T-helper 17 cell (primary cell): ENCODE measurements around the gene OR52W1. TPM values are rescaled to one million over a fixed set of nuclear protein-coding genes. Genes with fewer than 3 reads are reported as not detected.

Experiments used
- ATAC-seq: fragments of 150-1000 bp; cut with Tn5 transposase; 2 replicates; pipeline ENCODE4 v1.10.0; 2021; ENCODE audit warnings: mild to moderate bottlenecking, moderate library complexity
- DNase-seq, 3 donors: peaks; one replicate each; pipeline versions ENCODE4 v3.0.0 to v3.0.0-alpha.2; 2020 to 2021
- H3K9me3 ChIP-seq: one replicate; pipeline ENCODE4 v1.7.0; 2013; ENCODE audit warnings: low read length, mild to moderate bottlenecking; ENCODE audit not compliant: control insufficient read depth, poor library complexity, severe bottlenecking
- H3K27ac Mint-ChIP-seq: one replicate; pipeline ENCODE4 v1.8.0; 2022; ENCODE audit warnings: mild to moderate bottlenecking, moderate library complexity, mixed read lengths
- H3K27me3 Mint-ChIP-seq: one replicate; pipeline ENCODE4 v1.8.0; 2022; ENCODE audit warnings: mixed read lengths
- H3K36me3 Mint-ChIP-seq: one replicate; pipeline ENCODE4 v1.8.0; 2022; ENCODE audit warnings: low read depth, mixed read lengths
- H3K4me1 Mint-ChIP-seq: one replicate; pipeline ENCODE4 v1.8.0; 2022; ENCODE audit warnings: mild to moderate bottlenecking, mixed read lengths
- H3K4me3 Mint-ChIP-seq: one replicate; pipeline ENCODE4 v1.8.0; 2022; ENCODE audit warnings: mild to moderate bottlenecking, moderate library complexity, mixed read lengths
- total RNA-seq, 4 donors: library from RNA in 2 of 4; stranded (reverse) in 2 of 4; gene quantifications; one replicate each; pipeline ENCODE4 v1.2.3 and lab custom pipeline; 2022 to 2026

The OR52W1 gene
- total RNA-seq (not detected), total RNA-seq (lab: John Stamatoyannopoulos, UW) (0 reads per million in 2 donors)

GRCh38 chr11:6199174-6199810 is at the start of gene OR52W1:
TSS of gene OR52W1 (plus strand) at chr11:6199224. CDS start at chr11:6199224, 0 bp downstream.
- H3K4me3 Mint-ChIP-seq, result no peak within 1 kb of the TSS
- ATAC-seq, result no peak

GRCh38 chr11:6151117-6151516 is 47.9 kb upstream of the OR52W1 start:
- Mint-ChIP-seq H3K36me3 (no peaks in the 10 kb centered on the region), H3K4me1 (no peaks in the 10 kb centered on the region)
- ATAC-seq, result no peak

More at GRCh38 chr11:6199174-6199810, at the start of gene OR52W1:
- H3K27ac Mint-ChIP-seq, result no peak within 1 kb of the TSS
- DNase-seq, result no peak
- no peaks in the 10 kb centered on the region for H3K36me3 Mint-ChIP-seq
- no peaks in the 10 kb centered on the region for H3K27me3 Mint-ChIP-seq
- peaks cover 30% of the 10 kb centered on the region for H3K4me1 Mint-ChIP-seq
- H3K9me3 ChIP-seq, result no peaks in the 10 kb centered on the region

GRCh38 chr11:6152126-6152525 is 46.9 kb upstream of the OR52W1 start:
- ATAC-seq (no peak), DNase-seq (no peak)
- no peaks in the 10 kb centered on the region for H3K4me1 Mint-ChIP-seq
- H3K9me3 ChIP-seq, result no peaks in the 10 kb centered on the region
- H3K4me3 Mint-ChIP-seq, result no peak overlapping the region
- H3K27ac Mint-ChIP-seq, result no peak overlapping the region
- peaks cover 12% of the 10 kb centered on the region for H3K27me3 Mint-ChIP-seq
- H3K36me3 Mint-ChIP-seq, result no peaks in the 10 kb centered on the region

More at GRCh38 chr11:6151117-6151516, 47.9 kb upstream of the OR52W1 start:
- H3K27ac Mint-ChIP-seq, result no peak overlapping the region
- no peak overlapping the region for H3K4me3 Mint-ChIP-seq
- DNase-seq, result no peak
- H3K9me3 ChIP-seq, result no peaks in the 10 kb centered on the region
- H3K27me3 Mint-ChIP-seq, result peaks cover 7% of the 10 kb centered on the region

- Mint-ChIP-seq H3K27ac (no peak overlapping the region), H3K27me3 (peaks cover 23% of the 10 kb centered on the region), H3K36me3 (no peaks in the 10 kb centered on the region), H3K4me3 (no peak overlapping the region), H3K4me1 (no peaks in the 10 kb centered on the region)
- no peaks in the 10 kb centered on the region for H3K9me3 ChIP-seq
- ATAC-seq (no peak), DNase-seq (no peak)
These were observed 42.2 kb upstream of the OR52W1 start for GRCh38 chr11:6156628-6157359.

- no peaks in the 10 kb centered on the region for H3K4me1 Mint-ChIP-seq
- no peak within 1 kb of the TSS for H3K4me3 Mint-ChIP-seq
- peaks cover 2% of the 10 kb centered on the region for H3K36me3 Mint-ChIP-seq
- no peaks in the 10 kb centered on the region for H3K27me3 Mint-ChIP-seq
- ATAC-seq (no peak), DNase-seq (no peak)
- no peaks in the 10 kb centered on the region for H3K9me3 ChIP-seq
- no peak within 1 kb of the TSS for H3K27ac Mint-ChIP-seq
These were observed 28.8 kb upstream of the OR52W1 start, which contains the start of gene OR52B2 for GRCh38 chr11:6170226-6170625. TSS of gene OR52B2 (minus strand) at chr11:6170326. CDS start at chr11:6170326, 0 bp downstream.

- no peak for DNase-seq
- Mint-ChIP-seq H3K27ac (no peak overlapping the region), H3K27me3 (no peaks in the 10 kb centered on the region), H3K36me3 (no peaks in the 10 kb centered on the region), H3K4me3 (no peak overlapping the region), H3K4me1 (peaks cover 8% of the 10 kb centered on the region)
- H3K9me3 ChIP-seq, result no peaks in the 10 kb centered on the region
- ATAC-seq, result no peak
These were observed 23.6 kb upstream of the OR52W1 start for GRCh38 chr11:6175440-6175839.

- ATAC-seq (peak; percentile 12), DNase-seq (no peak)
- H3K4me3 Mint-ChIP-seq, result no peak overlapping the region
- no peaks in the 10 kb centered on the region for H3K36me3 Mint-ChIP-seq
- H3K27me3 Mint-ChIP-seq, result no peaks in the 10 kb centered on the region
- H3K4me1 Mint-ChIP-seq, result peaks cover 7% of the 10 kb centered on the region
- H3K27ac Mint-ChIP-seq, result no peak overlapping the region
- no peaks in the 10 kb centered on the region for H3K9me3 ChIP-seq
These were observed 7.3 kb upstream of the OR52W1 start for GRCh38 chr11:6191742-6192141.

GRCh38 chr11:6194065-6194581 is 4.9 kb upstream of the OR52W1 start:
- Mint-ChIP-seq H3K36me3 (no peaks in the 10 kb centered on the region), H3K4me1 (peaks cover 9% of the 10 kb centered on the region), H3K27ac (no peak overlapping the region), H3K27me3 (no peaks in the 10 kb centered on the region), H3K4me3 (no peak overlapping the region)
- H3K9me3 ChIP-seq, result no peaks in the 10 kb centered on the region
- DNase-seq, result no peak
- ATAC-seq, result no peak

- Mint-ChIP-seq H3K4me1 (peaks cover 15% of the 10 kb centered on the region), H3K27me3 (no peaks in the 10 kb centered on the region), H3K27ac (no peak overlapping the region), H3K36me3 (no peaks in the 10 kb centered on the region), H3K4me3 (no peak overlapping the region)
- no peaks in the 10 kb centered on the region for H3K9me3 ChIP-seq
- ATAC-seq (peak; percentile 36), DNase-seq (no peak)
These were observed 2.6 kb upstream of the OR52W1 start for GRCh38 chr11:6196396-6196795.

- no peaks in the 10 kb centered on the region for H3K27me3 Mint-ChIP-seq
- H3K4me3 Mint-ChIP-seq, result no peak overlapping the region
- H3K9me3 ChIP-seq, result no peaks in the 10 kb centered on the region
- H3K4me1 Mint-ChIP-seq, result peaks cover 15% of the 10 kb centered on the region
- no peak for ATAC-seq
- no peak for DNase-seq
- H3K36me3 Mint-ChIP-seq, result no peaks in the 10 kb centered on the region
- H3K27ac Mint-ChIP-seq, result no peak overlapping the region
These were observed 1.4 kb upstream of the OR52W1 start for GRCh38 chr11:6197466-6198200.

GRCh38 chr11:6200975-6201374 is 2.0 kb downstream of the OR52W1 start:
- H3K27me3 Mint-ChIP-seq, result no peaks in the 10 kb centered on the region
- H3K4me3 Mint-ChIP-seq, result peak overlapping the region; percentile 50
- H3K9me3 ChIP-seq, result no peaks in the 10 kb centered on the region
- H3K27ac Mint-ChIP-seq, result peak overlapping the region; percentile 35
- peaks cover 3% of the 10 kb centered on the region for H3K36me3 Mint-ChIP-seq
- DNase-seq (no peak), ATAC-seq (no peak)
- H3K4me1 Mint-ChIP-seq, result peaks cover 39% of the 10 kb centered on the region

GRCh38 chr11:6201481-6201880 is 2.5 kb downstream of the OR52W1 start:
- Mint-ChIP-seq H3K4me1 (peaks cover 34% of the 10 kb centered on the region), H3K27me3 (no peaks in the 10 kb centered on the region), H3K36me3 (peaks cover 3% of the 10 kb centered on the region), H3K27ac (no peak overlapping the region), H3K4me3 (no peak overlapping the region)
- DNase-seq (no peak), ATAC-seq (peak; percentile 26)
- H3K9me3 ChIP-seq, result no peaks in the 10 kb centered on the region

- Mint-ChIP-seq H3K4me3 (no peak overlapping the region), H3K27ac (no peak overlapping the region), H3K4me1 (peaks cover 33% of the 10 kb centered on the region), H3K27me3 (no peaks in the 10 kb centered on the region), H3K36me3 (peaks cover 3% of the 10 kb centered on the region)
- ATAC-seq, result no peak
- DNase-seq, result no peak
- no peaks in the 10 kb centered on the region for H3K9me3 ChIP-seq
These were observed 3.0 kb downstream of the OR52W1 start for GRCh38 chr11:6202041-6202440.
